ENCODE data around the gene YES1.

DNA sequence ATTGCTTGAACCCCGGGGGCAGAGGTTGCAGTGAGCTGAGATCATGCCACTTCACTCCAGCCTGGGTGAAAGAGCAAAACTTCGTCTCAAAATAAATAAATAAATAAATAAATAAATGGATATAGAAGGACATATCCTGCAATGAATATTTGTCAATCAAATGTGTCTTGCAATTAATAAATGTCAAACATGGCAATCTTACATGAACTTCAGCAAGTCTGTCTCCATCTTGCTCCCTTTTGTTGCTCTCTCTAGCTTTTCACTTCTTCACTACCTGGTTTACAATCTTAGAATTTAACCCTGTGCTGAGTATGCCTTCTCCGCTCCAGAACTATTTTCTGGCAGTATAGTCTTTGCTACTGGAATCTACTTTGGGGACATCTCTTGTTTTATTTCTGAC, 3.3 kb upstream of the YES1 start:
- no peak for TF ChIP-seq CTCF (IDR thresholded peaks at IDR 0.05 in 4 of 5, conservative IDR thresholded peaks at IDR 0.05 in 1 of 5)
- TF ChIP-seq POLR2A (IDR thresholded peaks at IDR 0.05), result no peak

Data from gastrocnemius medialis (tissue), 4 donors.